ENCODE data around the gene MGA.

MGA gene

GRCh38 chr15:41817781-41818180 lies 157.6 kb downstream of the MGA start:
- Histone ChIP-seq H3K4me3 (ENCODE audit: insufficient read depth, low read length, poor library complexity, severe bottlenecking) (no peak overlapping the region), H4K20me1 (ENCODE audit: low read depth, low read length) (no peaks in the 10 kb centered on the region), H3K9me2 (replicated peaks; ENCODE audit: insufficient read depth, low read length) (no peaks in the 10 kb centered on the region), H3K9ac (ENCODE audit: low read length) (no peak overlapping the region), H3F3A (ENCODE audit: insufficient read depth) (no peaks in the 10 kb centered on the region), H3K36me3 (ENCODE audit: low read length) (no peaks in the 10 kb centered on the region), H2AFZ (ENCODE audit: low read depth, low read length, severe bottlenecking) (no peak overlapping the region), H3K27me3 (ENCODE audit: low read length) (no peaks in the 10 kb centered on the region), H3K79me2 (ENCODE audit: insufficient read depth, low read length) (no peaks in the 10 kb centered on the region), H3K27ac (ENCODE audit: low read depth, low read length) (no peak overlapping the region), H3K4me2 (ENCODE audit: low read depth, low read length, poor library complexity, severe bottlenecking) (no peak overlapping the region), H3K9me3 (ENCODE audit: insufficient read depth, low read length) (no peaks in the 10 kb centered on the region)
- TF ChIP-seq CTCF (IDR thresholded peaks at IDR 0.05; ENCODE audit: insufficient read depth, low read length, poor library complexity, severe bottlenecking) (no peak), EZH2phosphoT487 (conservative IDR thresholded peaks at IDR 0.05; ENCODE audit: low read length) (no peak)

GRCh38 chr15:41819455-41820050 lies 159.3 kb downstream of the MGA start:
- H3K36me3 ChIP-seq (ENCODE audit: low read length), result no peaks in the 10 kb centered on the region

GRCh38 chr15:41820791-41821423 lies 160.7 kb downstream of the MGA start:
- no peak overlapping the region for H2AFZ ChIP-seq (ENCODE audit: low read depth, low read length, severe bottlenecking)
- H3K36me3 ChIP-seq (ENCODE audit: low read length), result no peaks in the 10 kb centered on the region
- no peaks in the 10 kb centered on the region for H3K27me3 ChIP-seq (ENCODE audit: low read length)
- H3K4me2 ChIP-seq (ENCODE audit: low read depth, low read length, poor library complexity, severe bottlenecking), result no peak overlapping the region
- no peaks in the 10 kb centered on the region for H3F3A ChIP-seq (ENCODE audit: insufficient read depth)
- H3K4me3 ChIP-seq (ENCODE audit: insufficient read depth, low read length, poor library complexity, severe bottlenecking), result no peak overlapping the region
- H3K9me3 ChIP-seq (ENCODE audit: insufficient read depth, low read length), result no peaks in the 10 kb centered on the region
- no peak overlapping the region for H3K9ac ChIP-seq (ENCODE audit: low read length)
- no peaks in the 10 kb centered on the region for H3K79me2 ChIP-seq (ENCODE audit: insufficient read depth, low read length)
- no peak overlapping the region for H3K27ac ChIP-seq (ENCODE audit: low read depth, low read length)
- no peaks in the 10 kb centered on the region for H3K9me2 ChIP-seq (replicated peaks; ENCODE audit: insufficient read depth, low read length)
- TF ChIP-seq EZH2phosphoT487 (conservative IDR thresholded peaks at IDR 0.05; ENCODE audit: low read length) (no peak), CTCF (IDR thresholded peaks at IDR 0.05; ENCODE audit: insufficient read depth, low read length, poor library complexity, severe bottlenecking) (no peak)
- H4K20me1 ChIP-seq (ENCODE audit: low read depth, low read length), result no peaks in the 10 kb centered on the region

More at GRCh38 chr15:41819455-41820050, 159.3 kb downstream of the MGA start:
- Histone ChIP-seq H3K9me2 (replicated peaks; ENCODE audit: insufficient read depth, low read length) (no peaks in the 10 kb centered on the region), H2AFZ (ENCODE audit: low read depth, low read length, severe bottlenecking) (no peak overlapping the region), H3F3A (ENCODE audit: insufficient read depth) (no peaks in the 10 kb centered on the region), H3K4me3 (ENCODE audit: insufficient read depth, low read length, poor library complexity, severe bottlenecking) (no peak overlapping the region), H3K79me2 (ENCODE audit: insufficient read depth, low read length) (no peaks in the 10 kb centered on the region), H3K27me3 (ENCODE audit: low read length) (no peaks in the 10 kb centered on the region), H3K9ac (ENCODE audit: low read length) (no peak overlapping the region), H4K20me1 (ENCODE audit: low read depth, low read length) (no peaks in the 10 kb centered on the region), H3K4me2 (ENCODE audit: low read depth, low read length, poor library complexity, severe bottlenecking) (no peak overlapping the region), H3K9me3 (ENCODE audit: insufficient read depth, low read length) (no peaks in the 10 kb centered on the region), H3K27ac (ENCODE audit: low read depth, low read length) (no peak overlapping the region)
- no peak for TF ChIP-seq CTCF (IDR thresholded peaks at IDR 0.05; ENCODE audit: insufficient read depth, low read length, poor library complexity, severe bottlenecking)
- no peak for TF ChIP-seq EZH2phosphoT487 (conservative IDR thresholded peaks at IDR 0.05; ENCODE audit: low read length)

All from SU-DHL-6 (cell line).